ENCODE data around the gene C19orf44. TPM values are rescaled to one million over a fixed set of nuclear protein-coding genes. Genes with fewer than 3 reads are reported as not detected.
"Not testable (repeated sequence)": the region's sequence is repeated elsewhere in the genome, so short reads cannot be mapped to it uniquely, and the experiment has no call there.

The C19orf44 gene
- total RNA-seq, 1 donor from 2014 or later = 13.2 TPM

DNA sequence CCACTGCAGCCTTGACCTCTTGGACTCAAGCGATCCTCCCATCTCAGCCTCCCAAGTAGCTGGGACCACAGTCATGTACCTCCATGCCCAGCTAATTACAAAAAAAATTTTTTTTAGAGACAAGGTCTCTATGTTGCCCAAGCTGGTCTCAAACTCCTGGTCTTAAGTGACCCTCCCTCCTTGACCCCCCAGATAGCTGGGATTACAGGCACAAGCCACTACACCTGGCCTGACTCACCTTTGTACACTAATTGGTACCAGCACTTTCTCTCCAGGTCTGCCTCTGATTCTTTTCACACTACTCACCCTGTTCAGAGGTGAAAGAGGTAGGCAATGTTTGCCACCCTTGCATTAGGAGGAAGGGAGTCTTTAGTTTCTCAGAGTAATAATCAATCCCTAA is 18.9 kb upstream of the C19orf44 start:
- H3K27ac Mint-ChIP-seq = peak overlapping the region; percentile 25
- peaks cover 1% of the 10 kb centered on the region for H3K36me3 Mint-ChIP-seq
- Histone ChIP-seq H3K9ac (no peak overlapping the region), H3K36me3 (no peaks in the 10 kb centered on the region), H3K27me3 (no peaks in the 10 kb centered on the region), H3K27ac (no peak overlapping the region), H3F3A (ENCODE audit: low read depth) (no peaks in the 10 kb centered on the region), H4K20me1 (ENCODE audit: low read depth) (no peaks in the 10 kb centered on the region), H3K4me1 (peaks cover 3% of the 10 kb centered on the region), H3K79me2 (ENCODE audit: low read depth) (no peaks in the 10 kb centered on the region), H3K9me3 (ENCODE audit: low read depth) (no peaks in the 10 kb centered on the region), H2AFZ (replicated peaks) (no peak overlapping the region), H3K4me2 (no peak overlapping the region), H3K4me3 (no peak overlapping the region)
- TF ChIP-seq EZH2phosphoT487 (IDR thresholded peaks at IDR 0.05) = no peak
- TF ChIP-seq EZH2 (IDR thresholded peaks at IDR 0.05) = no peak
- peaks cover 2% of the 10 kb centered on the region for H3K9me3 Mint-ChIP-seq
- peaks cover 7% of the 10 kb centered on the region for H3K27me3 Mint-ChIP-seq (ENCODE audit: insufficient read depth, low read depth)
- no peak for DNase-seq (ENCODE audit: low spot score)
- H3K4me1 Mint-ChIP-seq = peaks cover 3% of the 10 kb centered on the region
- no peak overlapping the region for H3K4me3 Mint-ChIP-seq

DNA sequence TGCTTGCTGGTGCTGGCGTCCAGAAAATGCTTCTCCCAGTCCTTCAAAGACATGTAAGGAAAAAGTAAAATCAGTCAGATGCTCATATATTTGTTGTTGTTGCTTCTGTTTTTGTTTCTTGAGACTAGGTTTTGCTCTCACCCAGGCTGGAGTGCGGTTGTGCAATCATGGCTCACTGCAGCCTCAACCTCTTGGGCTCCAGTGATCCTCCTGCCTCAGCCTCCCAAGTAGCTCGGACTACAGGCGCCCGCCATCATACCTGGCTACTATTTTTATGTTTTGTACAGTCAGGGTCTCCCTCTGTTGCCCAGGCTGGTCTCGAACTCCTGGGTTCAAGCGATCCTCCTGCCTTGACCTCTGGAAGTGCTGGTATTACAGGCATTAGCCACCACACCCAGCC is 13.4 kb upstream of the C19orf44 start:
- H4K20me1 ChIP-seq (ENCODE audit: low read depth) = no peaks in the 10 kb centered on the region
- H3K9me3 ChIP-seq (ENCODE audit: low read depth) = no peaks in the 10 kb centered on the region
- no peaks in the 10 kb centered on the region for H3K4me1 ChIP-seq
- Mint-ChIP-seq H3K27me3 (ENCODE audit: insufficient read depth, low read depth) (peaks cover 2% of the 10 kb centered on the region), H3K9me3 (no peaks in the 10 kb centered on the region), H3K27ac (no peak overlapping the region), H3K4me3 (no peak overlapping the region), H3K36me3 (no peaks in the 10 kb centered on the region), H3K4me1 (no peaks in the 10 kb centered on the region)
- no peak for DNase-seq (ENCODE audit: low spot score)
- no peak overlapping the region for H2AFZ ChIP-seq (replicated peaks)
- no peak overlapping the region for H3K4me3 ChIP-seq
- no peaks in the 10 kb centered on the region for H3K36me3 ChIP-seq
- no peak overlapping the region for H3K4me2 ChIP-seq
- no peaks in the 10 kb centered on the region for H3K79me2 ChIP-seq (ENCODE audit: low read depth)
- no peak overlapping the region for H3K9ac ChIP-seq
- H3K27me3 ChIP-seq = no peaks in the 10 kb centered on the region
- no peak overlapping the region for H3K27ac ChIP-seq
- H3F3A ChIP-seq (ENCODE audit: low read depth) = no peaks in the 10 kb centered on the region
- no peak for TF ChIP-seq EZH2phosphoT487 (IDR thresholded peaks at IDR 0.05)
- no peak for TF ChIP-seq EZH2 (IDR thresholded peaks at IDR 0.05)
- TF ChIP-seq, protein P1, sequence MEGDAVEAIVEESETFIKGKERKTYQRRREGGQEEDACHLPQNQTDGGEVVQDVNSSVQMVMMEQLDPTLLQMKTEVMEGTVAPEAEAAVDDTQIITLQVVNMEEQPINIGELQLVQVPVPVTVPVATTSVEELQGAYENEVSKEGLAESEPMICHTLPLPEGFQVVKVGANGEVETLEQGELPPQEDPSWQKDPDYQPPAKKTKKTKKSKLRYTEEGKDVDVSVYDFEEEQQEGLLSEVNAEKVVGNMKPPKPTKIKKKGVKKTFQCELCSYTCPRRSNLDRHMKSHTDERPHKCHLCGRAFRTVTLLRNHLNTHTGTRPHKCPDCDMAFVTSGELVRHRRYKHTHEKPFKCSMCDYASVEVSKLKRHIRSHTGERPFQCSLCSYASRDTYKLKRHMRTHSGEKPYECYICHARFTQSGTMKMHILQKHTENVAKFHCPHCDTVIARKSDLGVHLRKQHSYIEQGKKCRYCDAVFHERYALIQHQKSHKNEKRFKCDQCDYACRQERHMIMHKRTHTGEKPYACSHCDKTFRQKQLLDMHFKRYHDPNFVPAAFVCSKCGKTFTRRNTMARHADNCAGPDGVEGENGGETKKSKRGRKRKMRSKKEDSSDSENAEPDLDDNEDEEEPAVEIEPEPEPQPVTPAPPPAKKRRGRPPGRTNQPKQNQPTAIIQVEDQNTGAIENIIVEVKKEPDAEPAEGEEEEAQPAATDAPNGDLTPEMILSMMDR (IDR thresholded peaks at IDR 0.05) = no peak

DNA sequence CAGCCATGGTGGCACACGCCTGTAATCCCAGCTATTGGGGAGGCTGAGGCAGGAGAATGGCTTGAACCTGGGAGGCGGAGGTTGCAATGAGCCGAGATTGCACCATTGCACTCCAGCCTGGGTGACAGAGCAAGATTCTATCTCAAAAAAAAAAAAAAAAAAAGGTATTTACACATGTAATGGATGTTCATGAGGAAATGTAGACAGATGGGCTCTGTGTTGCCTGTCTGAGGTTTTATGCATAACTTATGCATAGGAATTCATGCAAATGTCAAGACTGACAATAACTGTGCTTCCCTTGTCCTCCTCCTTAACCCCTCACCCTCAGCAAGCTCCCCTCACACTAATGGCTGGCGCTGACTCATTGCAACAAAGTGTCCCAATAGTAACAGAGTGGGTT is 9.7 kb upstream of the C19orf44 start:
- H3K9ac ChIP-seq; H3K9me3 ChIP-seq (ENCODE audit: low read depth); H3K4me3 ChIP-seq; H3K36me3 ChIP-seq; H2AFZ ChIP-seq (replicated peaks); H3K4me1 Mint-ChIP-seq; H3K4me3 Mint-ChIP-seq; H3K27me3 Mint-ChIP-seq (ENCODE audit: insufficient read depth, low read depth); H3K4me1 ChIP-seq; H3K4me2 ChIP-seq; H3K27ac ChIP-seq; H4K20me1 ChIP-seq (ENCODE audit: low read depth); H3K27me3 ChIP-seq; H3K27ac Mint-ChIP-seq; H3K79me2 ChIP-seq (ENCODE audit: low read depth); H3F3A ChIP-seq (ENCODE audit: low read depth); H3K36me3 Mint-ChIP-seq; H3K9me3 Mint-ChIP-seq; DNase-seq (ENCODE audit: low spot score): not testable (repeated sequence)

DNA sequence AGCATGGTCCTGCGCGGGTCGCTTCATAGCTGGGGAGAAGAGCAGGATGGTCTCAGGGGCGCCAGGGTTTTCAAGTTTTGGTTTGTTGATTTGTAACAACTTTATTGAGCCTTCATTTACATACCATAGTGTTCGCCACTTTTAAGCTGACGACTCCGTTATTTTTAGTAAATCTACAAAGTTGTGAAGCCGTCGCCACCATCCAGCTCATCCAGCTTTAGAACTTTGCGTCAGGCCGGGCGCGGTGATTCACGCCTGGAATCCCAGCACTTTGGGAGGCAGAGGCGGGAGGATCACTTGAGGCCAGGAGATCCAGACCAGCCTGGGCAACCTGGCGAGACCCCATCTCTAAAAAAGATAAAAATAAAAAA is 404 bp downstream of the C19orf44 start:
- Histone ChIP-seq H3K79me2 (ENCODE audit: low read depth) (peaks cover 23% of the 10 kb centered on the region), H3K9me3 (ENCODE audit: low read depth) (no peaks in the 10 kb centered on the region), H3K27me3 (no peaks in the 10 kb centered on the region), H3K36me3 (no peaks in the 10 kb centered on the region), H3K4me2 (peak overlapping the region; percentile 92), H3K4me1 (peaks cover 5% of the 10 kb centered on the region), H3K9ac (peak overlapping the region; percentile 52), H3K4me3 (peak overlapping the region; percentile 74), H3K27ac (no peak overlapping the region), H4K20me1 (ENCODE audit: low read depth) (no peaks in the 10 kb centered on the region), H2AFZ (replicated peaks) (peak overlapping the region; percentile 91), H3F3A (ENCODE audit: low read depth) (no peaks in the 10 kb centered on the region)
- Mint-ChIP-seq H3K4me3 (peak overlapping the region; percentile 92), H3K9me3 (no peaks in the 10 kb centered on the region), H3K27ac (peak overlapping the region; percentile 95), H3K4me1 (peaks cover 20% of the 10 kb centered on the region), H3K27me3 (ENCODE audit: insufficient read depth, low read depth) (peaks cover 2% of the 10 kb centered on the region), H3K36me3 (peaks cover 4% of the 10 kb centered on the region)
- DNase-seq (ENCODE audit: low spot score) = no peak
- TF ChIP-seq EZH2 (IDR thresholded peaks at IDR 0.05) (no peak), EZH2phosphoT487 (IDR thresholded peaks at IDR 0.05) (no peak)
- TF ChIP-seq, protein P1 (IDR thresholded peaks at IDR 0.05) = no peak
